ENCODE results near the gene RASSF7. TPM values are rescaled to one million over a fixed set of nuclear protein-coding genes. Genes with fewer than 3 reads are reported as not detected.

Gene RASSF7
- polyA plus RNA-seq, 1 of the 3 experiments (the other 2 are of a cell fraction) = 19.8 TPM

DNA sequence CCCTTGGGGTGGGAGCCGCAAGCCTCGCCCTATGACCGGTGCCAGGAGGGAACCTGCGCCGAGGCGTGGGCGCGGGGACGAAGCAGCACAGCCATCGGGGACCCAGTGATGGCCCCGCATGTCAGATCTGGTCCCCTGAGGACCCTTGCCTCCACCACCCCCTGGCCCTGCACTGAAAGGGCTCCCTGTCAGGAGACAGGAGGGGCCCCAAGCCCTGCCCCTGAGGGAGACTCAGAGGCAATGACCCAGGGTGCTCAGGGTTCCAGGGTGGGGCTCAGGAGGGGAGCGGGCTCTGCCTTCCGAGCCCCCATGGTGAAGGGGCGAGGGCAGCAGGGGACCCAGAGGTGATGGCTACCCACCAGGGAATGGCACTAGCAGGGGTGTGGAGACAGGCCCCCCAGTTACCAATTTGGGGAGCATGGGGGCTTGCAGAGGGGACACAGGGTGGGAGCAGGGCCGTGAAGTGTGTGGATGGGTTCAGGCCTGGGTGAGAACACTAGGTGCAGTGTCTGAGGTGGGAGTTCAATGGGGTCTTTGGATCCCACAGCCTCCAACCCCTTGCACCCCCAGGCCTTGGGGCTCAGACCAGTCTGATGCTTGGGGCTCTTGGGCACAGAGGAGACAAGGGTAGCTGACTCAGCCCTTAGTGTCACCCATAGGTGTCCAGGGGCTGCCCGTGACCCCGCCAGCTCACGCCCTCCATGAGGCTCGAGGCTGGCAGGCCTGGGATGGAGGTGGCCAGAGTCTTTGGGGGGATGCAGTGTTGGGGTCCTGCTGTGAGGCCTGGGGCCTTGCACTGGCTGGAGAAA lies 22.9 kb upstream of the RASSF7 start:
- Histone ChIP-seq H3F3A (replicated peaks; ENCODE audit: insufficient read depth) (no peaks in the 10 kb centered on the region), H2AFZ (ENCODE audit: low read depth) (no peak overlapping the region), H3K9me3 (no peaks in the 10 kb centered on the region), H3K9me2 (no peaks in the 10 kb centered on the region), H3K27me3 (ENCODE audit: insufficient read depth) (no peaks in the 10 kb centered on the region), H3K36me3 (replicated peaks in 1 of 2; ENCODE audit: control insufficient read depth in 1 of 2, insufficient read depth in 2 of 2, low read length in 1 of 2) (peaks cover 0 to 10% of the 10 kb centered on the region in 2 experiments), H3K9ac (no peak overlapping the region), H4K20me1 (ENCODE audit: insufficient read depth) (peaks cover 10% of the 10 kb centered on the region; the same call in 1 of the 2 replicates), H3K4me1 (ENCODE audit: control insufficient read depth in 1 of 2, insufficient read depth in 2 of 2, low read depth in 1 of 2, low read length in 1 of 2) (peaks cover 0 to 12% of the 10 kb centered on the region in 2 experiments; a peak in 1 of 4 replicates), H3K4me3 (ENCODE audit: low read depth in 2 of 2, low read length in 1 of 2) (no peak overlapping the region), H3K27ac (ENCODE audit: low read depth in 2 of 2, low read length in 1 of 2) (no peak overlapping the region), H3K79me2 (ENCODE audit: insufficient read depth) (peaks cover 15% of the 10 kb centered on the region), H3K4me2 (no peak overlapping the region)
- ChIA-PET POLR2A (no interaction called here), CTCF (no interaction called here)
- no peak for TF ChIP-seq TCF12 (IDR thresholded peaks at IDR 0.05)
- no peak for TF ChIP-seq JUND (IDR thresholded peaks at IDR 0.05)
- TF ChIP-seq, protein P1, sequence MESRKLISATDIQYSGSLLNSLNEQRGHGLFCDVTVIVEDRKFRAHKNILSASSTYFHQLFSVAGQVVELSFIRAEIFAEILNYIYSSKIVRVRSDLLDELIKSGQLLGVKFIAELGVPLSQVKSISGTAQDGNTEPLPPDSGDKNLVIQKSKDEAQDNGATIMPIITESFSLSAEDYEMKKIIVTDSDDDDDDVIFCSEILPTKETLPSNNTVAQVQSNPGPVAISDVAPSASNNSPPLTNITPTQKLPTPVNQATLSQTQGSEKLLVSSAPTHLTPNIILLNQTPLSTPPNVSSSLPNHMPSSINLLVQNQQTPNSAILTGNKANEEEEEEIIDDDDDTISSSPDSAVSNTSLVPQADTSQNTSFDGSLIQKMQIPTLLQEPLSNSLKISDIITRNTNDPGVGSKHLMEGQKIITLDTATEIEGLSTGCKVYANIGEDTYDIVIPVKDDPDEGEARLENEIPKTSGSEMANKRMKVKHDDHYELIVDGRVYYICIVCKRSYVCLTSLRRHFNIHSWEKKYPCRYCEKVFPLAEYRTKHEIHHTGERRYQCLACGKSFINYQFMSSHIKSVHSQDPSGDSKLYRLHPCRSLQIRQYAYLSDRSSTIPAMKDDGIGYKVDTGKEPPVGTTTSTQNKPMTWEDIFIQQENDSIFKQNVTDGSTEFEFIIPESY (IDR thresholded peaks at IDR 0.05; ENCODE audit: borderline replicate concordance, low read depth) = no peak
- TF ChIP-seq, protein P2, sequence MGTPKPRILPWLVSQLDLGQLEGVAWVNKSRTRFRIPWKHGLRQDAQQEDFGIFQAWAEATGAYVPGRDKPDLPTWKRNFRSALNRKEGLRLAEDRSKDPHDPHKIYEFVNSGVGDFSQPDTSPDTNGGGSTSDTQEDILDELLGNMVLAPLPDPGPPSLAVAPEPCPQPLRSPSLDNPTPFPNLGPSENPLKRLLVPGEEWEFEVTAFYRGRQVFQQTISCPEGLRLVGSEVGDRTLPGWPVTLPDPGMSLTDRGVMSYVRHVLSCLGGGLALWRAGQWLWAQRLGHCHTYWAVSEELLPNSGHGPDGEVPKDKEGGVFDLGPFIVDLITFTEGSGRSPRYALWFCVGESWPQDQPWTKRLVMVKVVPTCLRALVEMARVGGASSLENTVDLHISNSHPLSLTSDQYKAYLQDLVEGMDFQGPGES (IDR thresholded peaks at IDR 0.05; ENCODE audit: low read depth, low read length) = no peak
- no peak for TF ChIP-seq TEAD4 (IDR thresholded peaks at IDR 0.05; ENCODE audit: borderline replicate concordance, insufficient read depth)
- TF ChIP-seq, protein P3, sequence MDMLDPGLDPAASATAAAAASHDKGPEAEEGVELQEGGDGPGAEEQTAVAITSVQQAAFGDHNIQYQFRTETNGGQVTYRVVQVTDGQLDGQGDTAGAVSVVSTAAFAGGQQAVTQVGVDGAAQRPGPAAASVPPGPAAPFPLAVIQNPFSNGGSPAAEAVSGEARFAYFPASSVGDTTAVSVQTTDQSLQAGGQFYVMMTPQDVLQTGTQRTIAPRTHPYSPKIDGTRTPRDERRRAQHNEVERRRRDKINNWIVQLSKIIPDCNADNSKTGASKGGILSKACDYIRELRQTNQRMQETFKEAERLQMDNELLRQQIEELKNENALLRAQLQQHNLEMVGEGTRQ (IDR thresholded peaks at IDR 0.05; ENCODE audit: borderline replicate concordance, low read depth, low read length) = no peak
- no peak for TF ChIP-seq GABPA (IDR thresholded peaks at IDR 0.05; ENCODE audit: low read depth)
- TF ChIP-seq MXI1 (IDR thresholded peaks at IDR 0.05; ENCODE audit: low read depth, low read length) = no peak
- TF ChIP-seq, protein P4, sequence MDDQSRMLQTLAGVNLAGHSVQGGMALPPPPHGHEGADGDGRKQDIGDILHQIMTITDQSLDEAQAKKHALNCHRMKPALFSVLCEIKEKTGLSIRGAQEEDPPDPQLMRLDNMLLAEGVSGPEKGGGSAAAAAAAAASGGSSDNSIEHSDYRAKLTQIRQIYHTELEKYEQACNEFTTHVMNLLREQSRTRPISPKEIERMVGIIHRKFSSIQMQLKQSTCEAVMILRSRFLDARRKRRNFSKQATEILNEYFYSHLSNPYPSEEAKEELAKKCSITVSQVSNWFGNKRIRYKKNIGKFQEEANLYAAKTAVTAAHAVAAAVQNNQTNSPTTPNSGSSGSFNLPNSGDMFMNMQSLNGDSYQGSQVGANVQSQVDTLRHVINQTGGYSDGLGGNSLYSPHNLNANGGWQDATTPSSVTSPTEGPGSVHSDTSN (IDR thresholded peaks at IDR 0.05) = no peak
- TF ChIP-seq EP300 (IDR thresholded peaks at IDR 0.05; ENCODE audit: borderline replicate concordance in 1 of 2, low read depth in 1 of 2, low read length in 1 of 2) = no peak
- TF ChIP-seq ELF1 (IDR thresholded peaks at IDR 0.05) = no peak
- no peak for TF ChIP-seq FOXJ3 (CRISPR knock-in tag; IDR thresholded peaks at IDR 0.05)
- no peak for TF ChIP-seq RXRA (IDR thresholded peaks at IDR 0.05; ENCODE audit: borderline replicate concordance, low read depth)
- TF ChIP-seq FOXM1 (IDR thresholded peaks at IDR 0.05; ENCODE audit: low read depth) = no peak
- 83% methylated on average over 1 of the region's 19 CpGs for WGBS (ENCODE audit: low lambda C conversion rate)
- DNase-seq = no peak
